HG03135 (cell line): Measurements from ENCODE around the gene PTBP3.

Experiments
- ATAC-seq: cut with Tn5 transposase; IDR thresholded peaks from one replicate; pipeline ENCODE4 v1.9.1; 2021; ENCODE audit warnings: mild to moderate bottlenecking, moderate library complexity; ENCODE audit not compliant: unreplicated experiment

The PTBP3 gene

DNA sequence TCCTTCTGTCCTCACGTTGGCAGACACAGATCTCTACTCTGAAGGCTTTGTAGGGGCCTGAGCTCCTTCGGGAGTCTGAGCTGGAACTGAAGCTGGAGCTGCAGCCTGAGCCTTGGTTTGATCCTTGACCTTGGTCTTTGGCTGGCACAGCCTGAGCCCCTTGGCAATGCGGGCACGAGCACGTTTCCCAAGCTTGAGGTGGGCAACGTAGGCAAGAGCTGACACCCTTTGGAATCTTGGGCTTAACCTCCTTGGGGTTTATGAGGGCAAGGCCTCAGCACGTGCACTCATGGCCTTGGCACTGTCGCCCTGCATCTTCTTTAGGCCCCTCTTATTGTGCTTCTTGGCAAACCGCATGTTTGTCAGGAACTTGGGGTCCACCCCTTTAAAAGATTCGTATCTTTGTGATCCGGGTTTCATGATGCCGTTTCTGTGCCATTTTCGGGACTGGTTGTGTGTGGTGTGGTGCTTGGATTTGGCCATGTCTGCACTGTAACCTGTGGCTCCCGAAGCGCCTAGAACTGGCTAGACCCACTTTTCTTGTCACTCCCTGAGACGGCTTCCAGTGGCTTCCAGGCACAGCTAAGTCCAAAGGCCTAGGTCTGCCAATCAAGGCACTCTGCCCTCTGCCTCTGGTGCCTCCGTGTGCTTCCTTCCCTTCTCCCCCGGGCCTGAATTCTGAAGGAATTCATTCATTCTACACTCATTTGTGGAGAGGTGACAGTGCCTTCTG lies 159.8 kb downstream of the PTBP3 start:
- no peak for ATAC-seq

DNA sequence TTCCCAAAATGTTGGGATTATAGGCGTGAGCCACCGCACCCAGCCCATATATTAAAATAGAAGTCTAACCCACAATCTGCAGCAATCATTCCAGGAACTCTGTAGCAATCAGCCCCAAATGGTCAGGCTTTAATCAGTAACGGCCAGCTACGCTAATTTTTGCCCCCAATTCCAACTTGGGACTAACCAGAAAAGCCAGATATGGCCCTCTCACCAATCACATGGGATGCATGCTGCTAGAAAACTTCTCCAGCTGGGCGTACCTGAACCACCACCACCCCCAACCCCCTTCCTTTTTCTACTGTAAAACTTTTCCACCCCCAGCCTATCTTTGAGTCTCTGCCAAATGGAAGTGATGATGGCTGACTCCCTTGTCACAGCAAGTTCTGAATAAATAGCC lies 162.5 kb downstream of the PTBP3 start:
- ATAC-seq, result no peak

DNA sequence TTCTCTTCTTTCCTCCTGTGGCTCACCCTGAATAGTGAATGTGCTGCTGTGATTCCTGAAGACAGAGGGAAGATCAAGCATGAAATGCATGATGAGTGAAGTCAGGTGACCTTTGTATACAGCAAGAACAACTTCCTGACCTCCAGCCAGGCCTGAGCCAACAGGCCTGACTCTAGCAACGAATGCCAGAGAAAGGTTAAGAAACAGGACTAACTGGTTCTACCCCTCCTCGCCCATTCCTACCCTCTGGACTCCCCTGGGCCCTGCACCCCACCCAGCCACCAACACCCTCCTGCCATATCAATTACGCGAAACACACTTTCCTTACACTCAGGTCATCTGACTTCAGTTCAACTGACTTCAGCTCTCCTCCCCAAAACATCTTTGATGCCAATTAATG lies 163.2 kb downstream of the PTBP3 start:
- ATAC-seq, result no peak

DNA sequence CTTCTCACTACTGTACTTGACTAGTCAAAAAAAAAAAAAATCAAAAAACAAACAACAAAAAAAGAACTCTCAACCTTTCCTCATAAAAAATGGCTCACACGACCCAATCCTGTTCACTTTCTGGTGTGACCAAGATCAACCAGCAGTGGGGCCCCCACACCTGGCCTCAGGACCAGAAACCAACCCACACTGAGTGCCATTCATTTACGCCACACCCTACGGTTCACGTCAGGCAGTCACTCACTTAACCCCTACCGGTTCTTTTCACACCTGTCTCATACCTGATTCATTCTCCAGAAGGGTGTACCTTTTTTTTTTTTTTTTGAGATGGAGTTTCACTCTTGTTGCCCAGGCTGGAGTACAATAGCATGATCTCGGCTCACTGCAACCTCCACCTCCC lies 164.1 kb downstream of the PTBP3 start:
- ATAC-seq, result no peak

DNA sequence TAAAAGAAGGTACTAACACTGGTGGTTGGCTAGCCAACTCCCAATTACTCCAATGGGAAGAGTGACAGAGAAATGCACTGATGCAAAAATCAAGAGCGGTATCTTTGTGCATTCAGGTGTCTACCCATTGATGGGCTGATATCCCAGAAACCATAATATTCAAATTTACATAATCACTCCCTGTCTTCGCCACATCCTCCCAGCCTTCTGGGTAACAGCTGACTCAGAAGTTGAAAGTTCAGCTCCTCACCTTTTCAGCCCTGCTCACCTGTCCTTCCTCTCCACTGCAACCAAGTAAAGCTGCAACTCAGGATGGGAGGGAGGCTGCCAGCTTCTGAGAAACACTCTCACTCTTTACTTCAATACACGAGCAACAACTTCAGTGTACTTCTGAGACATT lies 165.2 kb downstream of the PTBP3 start:
- no peak for ATAC-seq
